HG03521 (cell line): Measurements from ENCODE around the gene PNPO.
A peak's percentile ranks its signal among the peaks of the same experiment; 100 is the strongest.
"Not testable (repeated sequence)": the region's sequence is repeated elsewhere in the genome, so short reads cannot be mapped to it uniquely, and the experiment has no call there.

Source experiments
- ATAC-seq: cut with Tn5 transposase; IDR thresholded peaks from one replicate; pipeline ENCODE4 v1.9.1; 2021; ENCODE audit warnings: mild to moderate bottlenecking, moderate library complexity; ENCODE audit not compliant: unreplicated experiment

The PNPO gene

DNA sequence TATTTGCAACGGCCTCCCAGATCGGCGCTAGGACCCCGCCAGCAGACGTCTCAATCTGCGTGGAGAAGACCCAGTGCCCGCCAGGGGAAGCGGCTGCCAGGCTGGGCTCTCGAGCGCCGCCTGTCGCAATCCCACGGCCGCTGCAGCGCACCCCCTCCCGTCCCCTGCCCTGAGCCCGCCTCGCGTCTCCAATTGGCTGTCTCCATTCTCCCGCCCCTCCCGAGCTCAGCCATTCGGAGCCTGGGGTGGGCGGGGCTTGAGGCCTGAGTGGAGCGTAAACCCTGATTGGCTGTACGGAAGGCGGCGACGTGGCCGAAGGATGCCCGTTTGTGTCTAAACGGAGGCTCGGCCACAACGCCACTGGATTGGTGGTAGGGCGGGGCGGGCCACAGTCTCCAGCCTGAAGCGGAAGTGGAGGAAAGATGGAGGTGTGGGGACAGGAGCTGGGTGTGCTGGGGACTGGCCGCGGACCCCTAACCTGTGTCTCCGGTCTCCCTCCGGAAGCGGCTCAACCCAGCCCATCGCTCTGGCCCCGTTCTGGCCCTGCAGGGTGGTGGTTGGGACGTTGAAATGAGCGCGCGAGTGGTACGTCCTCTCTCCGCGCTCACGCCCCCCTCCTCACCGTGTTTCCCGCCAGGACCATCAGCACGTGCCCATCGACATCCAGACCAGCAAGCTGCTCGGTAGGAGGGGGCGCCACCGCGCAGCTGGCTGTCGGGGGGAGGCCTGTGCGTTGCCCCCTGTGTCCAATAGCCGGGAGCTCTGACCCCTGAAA is 29.5 kb downstream of the PNPO start, which contains the start of gene CDK5RAP3:
TSS of gene CDK5RAP3 (plus strand) at position 389 of the 775 bp plus-strand sequence. CDS start at position 423, 34 bp downstream.
- peak; percentile 98 for ATAC-seq

DNA sequence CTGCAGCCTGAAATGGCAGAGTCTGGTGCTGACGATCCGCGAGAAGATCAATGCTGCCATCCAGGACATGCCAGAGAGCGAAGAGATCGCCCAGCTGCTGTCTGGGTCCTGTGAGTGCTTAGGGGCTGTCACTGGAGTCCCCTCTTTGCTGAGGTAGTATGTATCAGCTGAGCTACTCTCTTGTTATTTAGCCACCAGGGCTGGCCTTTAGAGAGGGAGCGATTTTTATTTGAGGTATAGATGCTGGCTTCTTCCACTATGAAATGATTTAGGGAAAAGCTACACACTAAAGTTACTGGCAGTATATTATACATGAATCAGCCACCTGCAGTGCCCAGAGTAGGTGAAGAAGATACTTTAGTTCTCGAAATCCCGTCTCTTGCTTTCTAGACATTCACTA is 32.2 kb downstream of the PNPO start:
- ATAC-seq, result no peak

DNA sequence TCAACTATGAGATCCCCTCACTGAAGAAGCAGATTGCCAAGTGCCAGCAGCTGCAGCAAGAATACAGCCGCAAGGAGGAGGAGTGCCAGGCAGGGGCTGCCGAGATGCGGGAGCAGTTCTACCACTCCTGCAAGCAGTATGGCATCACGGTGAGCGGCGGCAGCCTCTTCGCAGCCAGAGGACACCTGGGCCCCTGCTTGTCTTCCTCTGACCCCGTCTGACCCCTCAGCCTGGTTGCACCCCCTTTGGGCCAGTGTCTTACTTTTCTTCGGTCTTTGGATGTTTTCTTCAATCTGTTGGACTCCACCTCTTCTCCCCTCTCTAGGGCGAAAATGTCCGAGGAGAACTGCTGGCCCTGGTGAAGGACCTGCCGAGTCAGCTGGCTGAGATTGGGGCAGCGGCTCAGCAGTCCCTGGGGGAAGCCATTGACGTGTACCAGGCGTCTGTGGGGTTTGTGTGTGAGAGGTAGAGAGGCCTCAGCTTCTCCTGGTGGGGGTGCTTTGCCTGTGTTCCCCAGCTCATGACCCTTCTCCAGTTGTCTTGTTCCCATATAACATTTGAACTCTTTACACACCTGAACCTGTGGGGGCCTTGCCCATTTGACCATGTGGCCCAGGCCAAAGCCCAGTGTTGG is 33.9 kb downstream of the PNPO start:
- ATAC-seq, result no peak

DNA sequence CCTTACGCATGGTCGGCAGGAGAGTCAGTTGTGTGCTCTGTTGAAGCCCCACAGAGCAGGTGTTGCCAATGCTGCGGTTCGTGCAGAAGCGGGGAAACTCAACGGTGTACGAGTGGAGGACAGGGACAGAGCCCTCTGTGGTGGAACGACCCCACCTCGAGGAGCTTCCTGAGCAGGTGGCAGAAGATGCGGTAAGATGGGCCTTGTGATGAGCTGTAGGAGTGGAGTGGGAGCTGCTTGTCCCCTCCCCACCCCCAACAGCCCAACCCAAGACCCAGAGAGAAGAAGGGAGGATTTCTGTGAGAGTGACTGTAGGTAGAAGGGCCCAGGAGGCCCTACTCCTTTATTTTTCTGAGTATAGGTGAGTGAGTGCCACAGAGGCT is 34.4 kb downstream of the PNPO start:
- no peak for ATAC-seq

DNA sequence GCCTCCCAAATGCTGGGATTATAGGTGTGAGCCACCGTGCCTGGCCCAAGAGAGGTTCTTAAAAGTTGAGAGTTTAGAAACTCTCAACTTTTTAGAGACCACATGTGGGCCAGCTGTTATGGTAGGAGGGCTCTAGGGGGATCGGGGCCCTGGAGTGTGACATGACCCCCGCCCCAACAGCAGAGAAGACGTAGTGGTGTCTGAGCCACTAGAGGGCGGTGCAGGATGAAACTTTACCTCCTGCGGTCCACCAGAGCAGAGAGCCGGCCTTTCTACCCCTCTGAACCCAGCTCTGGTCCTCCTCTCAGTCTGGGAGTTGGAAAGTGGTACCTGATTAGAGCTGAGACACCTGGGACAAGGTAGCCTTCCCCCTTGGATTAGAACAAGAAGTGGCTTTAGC is 37.0 kb downstream of the PNPO start:
- no peak for ATAC-seq

DNA sequence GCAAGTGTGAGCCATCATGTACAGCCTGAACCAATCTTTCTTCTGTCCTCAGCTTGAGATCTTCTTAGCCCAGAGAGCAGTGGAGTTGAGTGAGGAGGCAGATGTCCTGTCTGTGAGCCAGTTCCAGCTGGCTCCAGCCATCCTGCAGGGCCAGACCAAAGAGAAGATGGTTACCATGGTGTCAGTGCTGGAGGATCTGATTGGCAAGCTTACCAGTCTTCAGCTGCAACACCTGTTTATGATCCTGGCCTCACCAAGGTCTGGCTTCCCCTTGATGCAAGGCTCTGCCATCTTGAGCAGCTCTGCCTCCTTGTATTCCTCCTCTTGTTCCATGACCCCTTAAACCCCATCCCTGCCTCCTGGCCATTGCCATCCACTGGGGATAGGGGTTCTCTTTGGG is 39.2 kb downstream of the PNPO start:
- ATAC-seq, result no peak

DNA sequence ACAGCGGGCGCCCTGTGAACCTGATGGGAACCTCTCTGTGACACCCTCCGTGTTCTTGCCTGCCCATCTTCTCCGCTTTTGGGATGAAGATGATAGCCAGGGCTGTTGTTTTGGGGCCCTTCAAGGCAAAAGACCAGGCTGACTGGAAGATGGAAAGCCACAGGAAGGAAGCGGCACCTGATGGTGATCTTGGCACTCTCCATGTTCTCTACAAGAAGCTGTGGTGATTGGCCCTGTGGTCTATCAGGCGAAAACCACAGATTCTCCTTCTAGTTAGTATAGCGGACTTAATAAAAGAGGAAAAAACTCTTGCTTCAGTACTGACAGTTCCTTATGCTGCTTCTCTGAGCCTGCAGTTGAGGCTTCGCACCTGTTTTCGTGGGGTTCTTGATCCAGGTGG is 40.1 kb downstream of the PNPO start:
- ATAC-seq, result no peak

DNA sequence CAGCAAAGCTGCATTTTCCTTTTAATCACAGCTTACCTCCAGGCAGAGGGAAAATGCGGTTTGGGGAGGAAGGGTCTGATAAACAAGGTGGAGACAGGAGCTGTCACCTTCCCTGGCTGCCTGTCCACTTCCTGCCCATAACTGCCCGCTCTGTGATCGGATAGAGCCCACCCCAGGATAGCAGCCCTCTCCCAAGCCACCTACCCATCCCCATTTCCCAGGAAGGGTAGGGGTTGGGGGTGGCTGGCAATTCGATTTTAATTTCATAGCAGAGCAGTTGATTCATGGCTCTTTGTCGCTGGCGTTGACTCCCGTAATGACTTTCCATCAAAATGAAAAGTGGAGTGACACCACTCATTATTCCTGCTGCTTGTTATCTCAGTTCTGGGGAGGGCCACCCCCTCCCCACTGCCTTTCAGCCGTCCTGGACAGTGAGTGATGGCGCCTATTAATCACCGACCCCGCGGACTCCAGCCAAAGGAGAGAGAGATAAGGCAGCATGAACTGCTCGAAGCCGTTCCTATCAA is 40.8 kb downstream of the PNPO start:
- no peak for ATAC-seq

DNA sequence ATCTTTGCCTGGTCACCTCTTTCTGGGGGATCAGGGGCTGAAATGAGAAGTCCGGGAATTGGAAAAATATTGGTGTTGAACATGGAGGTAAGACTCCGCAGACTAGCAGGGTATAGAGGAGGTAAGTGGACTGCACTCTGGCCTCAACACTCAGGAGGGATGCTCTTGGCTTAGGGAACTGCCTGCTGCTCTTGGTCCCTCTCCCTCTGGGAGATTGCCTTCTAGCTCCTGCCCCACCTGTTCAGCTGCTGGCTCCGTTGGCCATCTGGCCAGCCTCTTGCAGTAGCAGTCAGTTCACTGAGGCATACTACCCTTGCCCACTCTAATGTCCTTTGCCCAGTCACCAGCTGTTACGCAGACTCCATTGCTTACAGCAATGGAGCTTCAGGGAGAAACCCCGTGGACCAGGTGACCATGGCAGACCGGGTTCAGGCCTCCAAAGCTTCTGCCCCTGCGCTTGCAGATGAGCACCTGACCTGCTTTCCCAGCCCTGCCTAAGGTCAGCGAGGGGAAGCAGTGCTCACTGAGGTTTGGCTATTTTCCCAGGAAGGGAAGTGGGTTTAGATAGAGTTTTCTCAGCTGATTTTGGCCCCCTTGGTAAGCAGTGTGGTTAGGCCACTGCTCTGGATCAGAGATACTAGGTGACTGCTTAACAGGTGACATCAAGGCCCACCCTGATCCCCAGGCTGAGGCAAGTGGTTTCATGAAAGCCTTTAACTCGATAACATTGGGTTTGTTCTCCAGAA is 41.4 kb downstream of the PNPO start:
- no peak for ATAC-seq

DNA sequence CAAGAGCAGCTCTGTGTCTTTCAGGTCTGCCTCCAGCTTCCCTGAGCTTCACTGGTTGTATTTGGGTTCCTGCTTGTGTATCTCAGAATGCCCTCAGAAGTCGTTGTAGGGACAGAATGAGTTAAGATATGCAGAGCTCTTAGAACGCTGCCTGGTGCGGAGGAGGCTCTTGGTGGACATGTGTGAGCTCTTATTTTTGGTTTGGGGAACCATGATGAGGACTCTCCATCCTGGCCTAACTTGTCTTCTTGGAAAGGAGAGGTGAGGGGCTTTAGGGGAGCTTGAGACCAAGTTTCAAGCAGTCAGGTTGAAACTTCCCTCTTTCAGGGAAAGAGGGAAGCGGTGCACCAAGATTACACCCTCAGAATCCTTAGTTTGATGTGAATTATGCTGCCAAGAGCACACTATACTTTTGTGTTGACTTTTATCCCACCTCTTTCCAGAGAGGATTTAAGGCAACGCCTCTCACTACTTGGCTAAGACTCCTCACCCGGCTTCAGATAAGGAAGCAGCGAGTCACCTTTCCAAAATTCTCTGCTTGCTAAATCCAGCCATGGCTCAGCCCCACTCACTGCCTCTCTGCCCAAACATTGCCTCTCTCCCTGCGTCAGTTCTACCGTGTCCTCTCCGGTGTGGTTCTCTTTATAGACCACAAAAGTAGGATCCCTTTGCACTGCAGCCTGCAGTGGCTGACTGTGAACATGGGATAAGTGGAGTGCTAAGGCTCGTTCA is 42.3 kb downstream of the PNPO start:
- no peak for ATAC-seq

DNA sequence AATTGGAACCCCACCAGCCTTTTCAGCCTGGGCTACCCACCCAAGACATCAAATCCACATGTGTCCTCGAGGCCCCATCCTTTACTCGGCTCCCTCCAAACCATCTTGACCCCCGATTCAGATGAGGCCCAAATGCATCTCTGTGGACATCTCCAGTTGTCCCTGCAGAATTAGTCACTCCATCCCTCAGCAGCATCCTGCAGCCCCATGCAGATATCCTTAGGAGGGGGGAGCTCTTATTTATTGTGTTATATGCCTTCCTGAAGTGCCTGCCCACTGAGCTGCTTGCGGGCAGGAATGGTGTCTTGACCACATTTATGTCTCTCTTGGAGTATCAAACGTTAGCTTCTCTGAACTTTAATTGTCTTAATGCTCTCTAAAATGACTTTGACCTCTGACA is 45.1 kb downstream of the PNPO start:
- ATAC-seq, result no peak

DNA sequence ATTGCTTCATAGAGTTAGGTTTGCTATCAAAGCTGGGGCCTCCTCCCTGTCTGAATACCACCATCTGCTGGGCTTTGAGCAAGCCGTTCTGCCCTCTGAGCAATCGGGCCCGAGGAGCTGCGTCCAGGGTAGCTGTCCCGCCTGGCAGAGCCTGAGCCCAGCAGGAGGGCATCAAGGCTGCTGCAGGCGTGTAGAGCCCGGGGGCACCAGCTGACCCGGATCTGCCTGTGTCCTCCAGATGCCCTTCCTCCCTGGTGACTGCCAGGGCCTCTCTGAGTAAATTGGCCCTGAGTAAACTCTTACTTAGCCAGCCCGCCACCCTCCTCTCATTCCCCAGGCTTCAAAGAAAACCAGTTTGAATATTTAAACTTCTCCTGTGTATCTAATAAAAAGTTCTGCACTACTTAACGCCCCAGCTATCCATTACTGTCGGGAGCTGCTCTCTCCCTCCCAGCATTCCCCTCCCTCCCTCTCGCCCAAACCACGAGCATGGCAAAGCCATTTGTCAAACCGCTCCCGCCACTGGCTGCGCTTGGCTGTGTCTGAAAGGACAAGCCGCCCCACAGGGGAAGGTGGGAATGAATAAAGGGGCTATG is 46.0 kb downstream of the PNPO start:
- ATAC-seq, result no peak

DNA sequence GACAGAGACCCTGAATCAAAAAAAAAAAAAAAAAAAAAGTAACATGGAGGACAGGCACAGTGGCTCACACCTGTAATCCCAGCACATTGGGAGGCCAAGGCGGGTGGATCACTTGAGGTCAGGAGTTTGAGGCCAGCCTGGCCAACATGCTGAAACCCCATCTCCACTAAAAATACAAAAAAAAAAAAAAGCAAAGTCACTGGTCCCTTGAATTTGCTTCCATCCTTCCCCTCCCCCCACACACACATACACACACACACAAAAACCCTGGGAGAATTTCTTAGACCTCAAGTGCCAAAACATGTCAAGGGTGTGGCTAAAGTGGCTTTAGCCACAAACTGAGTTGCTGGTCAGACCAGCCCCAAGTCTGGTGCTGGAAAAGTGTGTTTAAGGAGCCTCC is 47.1 kb downstream of the PNPO start:
- ATAC-seq, result not testable (repeated sequence)

DNA sequence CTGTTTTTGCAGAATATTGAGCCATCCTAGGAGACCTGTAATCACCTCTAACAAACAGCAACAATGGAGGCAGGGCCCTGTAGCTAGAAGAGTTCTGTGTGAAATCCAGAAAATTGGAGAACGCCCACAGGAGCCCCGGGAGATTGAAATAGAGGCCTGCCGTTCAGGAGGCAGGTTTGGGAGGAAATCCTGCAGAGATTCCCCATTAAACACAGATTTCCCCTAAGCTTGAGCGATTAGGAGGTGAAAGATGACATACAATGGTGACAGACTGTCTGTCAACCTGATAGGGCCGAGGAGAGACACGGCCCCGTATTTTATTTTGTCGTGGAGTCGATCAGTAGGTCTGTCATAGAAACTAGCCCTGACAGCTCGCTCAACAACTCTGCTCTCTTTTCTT is 47.8 kb downstream of the PNPO start:
- ATAC-seq, result no peak

DNA sequence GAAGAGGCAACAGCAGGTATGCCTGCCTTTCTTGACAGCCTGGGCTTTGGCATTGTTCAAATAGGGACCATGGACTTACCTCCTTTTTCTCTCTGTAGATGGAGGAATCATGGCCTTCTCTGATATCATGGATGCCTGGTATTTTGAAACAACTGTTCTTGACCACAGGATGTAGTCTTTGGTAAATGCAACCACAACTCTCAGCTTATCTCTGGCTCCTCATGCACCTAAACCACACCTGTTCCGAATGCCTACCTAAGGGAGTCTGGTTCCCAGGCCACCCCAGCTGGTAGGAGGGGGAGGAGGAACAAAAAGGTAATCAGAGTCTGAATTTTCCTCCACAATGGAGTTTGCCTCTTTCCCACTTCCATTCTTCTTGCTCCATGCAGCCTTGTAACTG is 48.3 kb downstream of the PNPO start:
- ATAC-seq, result no peak

DNA sequence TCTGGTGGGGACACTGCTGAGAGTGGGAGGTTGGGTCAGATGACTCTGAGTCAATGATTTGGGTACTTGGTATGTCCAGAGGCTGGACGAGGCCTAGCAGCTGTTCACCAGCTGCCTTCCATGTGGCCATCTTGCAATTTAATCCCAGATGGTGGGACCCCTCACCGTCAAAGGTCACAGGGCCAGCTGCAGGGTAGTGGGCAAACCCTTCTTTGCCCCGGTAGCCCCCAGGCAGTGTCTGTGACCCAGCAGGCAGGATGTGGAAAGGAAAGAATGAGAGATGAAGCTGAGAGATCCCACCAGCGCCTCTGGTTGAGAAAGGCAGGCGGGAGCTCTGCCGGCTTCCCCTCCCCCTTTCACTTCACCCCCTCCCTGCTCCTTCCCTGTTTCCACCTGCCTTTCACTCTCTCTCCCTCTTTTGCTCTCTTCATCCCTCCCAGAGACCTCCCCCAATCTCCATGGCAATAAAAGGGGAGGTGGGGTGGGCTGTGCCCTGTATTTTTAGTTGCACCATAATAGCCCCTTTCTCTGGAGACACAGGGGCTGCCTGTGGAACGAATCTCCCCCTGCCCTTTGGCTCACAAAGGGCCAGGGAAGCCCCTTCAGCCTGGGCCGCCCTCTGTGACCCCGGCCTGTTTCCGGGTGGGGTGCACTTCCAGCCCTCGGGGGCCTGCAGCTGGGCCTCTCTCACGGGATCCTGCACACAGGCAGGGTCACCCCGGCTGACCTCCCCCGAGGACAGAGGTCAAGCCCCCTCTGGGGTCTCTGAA is 49.8 kb downstream of the PNPO start:
- no peak for ATAC-seq

DNA sequence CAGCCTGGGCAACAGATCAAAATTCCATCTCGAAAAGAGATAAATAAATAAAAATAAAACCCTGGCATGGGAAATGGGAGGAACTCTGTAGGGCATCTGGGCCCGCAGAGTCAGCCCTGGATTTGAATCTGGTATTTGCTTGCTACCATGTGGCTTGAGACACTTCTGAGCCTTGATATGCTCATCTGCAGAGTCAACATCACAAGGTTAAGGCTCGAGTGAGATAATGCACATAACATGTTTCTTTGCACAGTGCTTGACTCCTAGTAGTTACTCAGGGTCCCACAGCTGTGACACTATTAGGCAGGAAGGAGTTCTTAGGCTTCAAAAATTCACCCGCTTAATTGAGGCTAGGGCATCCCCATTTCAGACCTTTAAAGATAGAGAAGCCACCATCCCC is 50.8 kb downstream of the PNPO start:
- ATAC-seq, result no peak

DNA sequence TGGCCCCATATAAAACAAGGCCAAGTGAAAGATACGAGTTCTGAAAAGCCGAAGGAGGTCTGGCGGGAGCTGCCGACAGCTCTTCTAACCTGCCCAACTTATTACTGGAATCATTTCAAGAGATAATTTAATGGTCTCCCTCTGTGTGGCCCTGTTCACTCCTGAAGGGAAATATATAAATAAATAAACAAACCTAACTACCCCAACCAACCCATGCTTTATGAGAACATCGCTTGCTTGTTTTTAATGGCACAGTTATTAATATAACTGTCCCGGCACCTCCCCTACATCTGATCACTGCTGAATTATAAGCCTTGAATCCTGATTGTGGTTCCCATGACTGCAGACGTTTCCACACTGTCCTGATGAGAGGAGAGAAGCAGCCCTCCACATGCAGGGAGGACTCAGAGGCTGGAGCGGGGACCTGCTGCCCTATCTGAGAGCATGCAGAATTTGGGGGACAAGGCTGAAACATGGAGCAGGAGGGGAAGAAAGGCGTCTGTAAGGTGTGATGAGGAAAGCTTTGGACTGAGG is 51.7 kb downstream of the PNPO start:
- ATAC-seq, result no peak

DNA sequence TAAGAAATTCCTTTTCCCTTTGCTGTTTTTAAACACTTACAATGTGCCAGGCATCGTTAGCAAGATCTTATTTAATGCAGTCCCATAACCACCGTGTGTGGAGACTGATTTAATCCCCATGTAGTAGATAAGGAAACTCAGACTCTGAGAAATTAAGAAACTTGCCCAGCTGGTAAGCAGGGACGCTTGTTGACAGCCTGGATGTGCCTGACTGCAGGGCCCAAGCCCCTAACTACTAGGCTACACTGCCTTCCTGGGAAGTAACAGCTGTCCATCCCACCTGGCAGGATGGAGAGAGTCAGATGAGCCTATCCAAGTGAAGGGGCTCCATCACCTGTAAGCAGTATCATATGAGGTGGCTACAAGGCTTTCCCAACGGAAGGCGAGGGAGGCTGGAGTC is 52.6 kb downstream of the PNPO start:
- ATAC-seq, result no peak

DNA sequence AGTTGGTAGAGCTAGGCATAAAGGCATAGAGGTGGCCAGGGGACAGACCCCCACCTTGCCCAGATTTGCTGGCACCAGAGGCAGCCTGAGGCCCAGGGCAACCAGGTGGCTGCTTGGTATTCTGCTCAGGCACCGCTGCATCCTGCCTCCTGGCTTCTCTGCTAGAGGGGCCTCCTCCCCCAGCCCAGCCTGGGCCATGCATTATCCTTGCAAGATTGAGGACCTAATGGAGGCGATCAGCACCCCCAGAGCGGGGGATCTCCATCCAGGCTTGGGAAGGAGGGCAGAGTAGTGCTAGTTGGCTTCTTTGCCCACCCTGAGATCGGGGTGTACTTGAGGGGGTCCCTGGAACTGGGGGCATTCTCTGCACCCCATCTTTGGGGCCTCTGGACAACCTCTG is 53.4 kb downstream of the PNPO start:
- no peak for ATAC-seq
